ENCODE data around the gene C16orf87.

The C16orf87 gene

DNA sequence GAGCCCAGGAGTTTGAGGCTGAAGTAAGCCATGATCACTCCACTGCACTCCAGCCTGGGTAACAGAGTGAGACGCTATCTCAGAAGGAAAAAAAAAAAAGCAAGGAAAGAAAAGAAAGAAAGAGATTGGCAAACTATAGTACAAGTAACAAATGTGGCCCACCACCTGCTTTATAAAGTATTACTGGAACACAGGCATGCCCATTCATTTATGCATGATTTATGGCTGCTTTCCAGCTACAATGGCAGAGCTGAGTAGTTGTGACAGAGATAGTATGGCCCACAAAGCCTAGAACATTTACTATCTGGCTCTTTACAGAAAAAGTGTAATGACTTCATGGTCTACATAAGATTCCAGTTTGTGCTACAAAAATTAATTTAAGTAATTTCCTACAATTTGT lies 23.6 kb downstream of the C16orf87 start:
- no peak overlapping the region for H3K27ac ChIP-seq
- TF ChIP-seq, protein P1, sequence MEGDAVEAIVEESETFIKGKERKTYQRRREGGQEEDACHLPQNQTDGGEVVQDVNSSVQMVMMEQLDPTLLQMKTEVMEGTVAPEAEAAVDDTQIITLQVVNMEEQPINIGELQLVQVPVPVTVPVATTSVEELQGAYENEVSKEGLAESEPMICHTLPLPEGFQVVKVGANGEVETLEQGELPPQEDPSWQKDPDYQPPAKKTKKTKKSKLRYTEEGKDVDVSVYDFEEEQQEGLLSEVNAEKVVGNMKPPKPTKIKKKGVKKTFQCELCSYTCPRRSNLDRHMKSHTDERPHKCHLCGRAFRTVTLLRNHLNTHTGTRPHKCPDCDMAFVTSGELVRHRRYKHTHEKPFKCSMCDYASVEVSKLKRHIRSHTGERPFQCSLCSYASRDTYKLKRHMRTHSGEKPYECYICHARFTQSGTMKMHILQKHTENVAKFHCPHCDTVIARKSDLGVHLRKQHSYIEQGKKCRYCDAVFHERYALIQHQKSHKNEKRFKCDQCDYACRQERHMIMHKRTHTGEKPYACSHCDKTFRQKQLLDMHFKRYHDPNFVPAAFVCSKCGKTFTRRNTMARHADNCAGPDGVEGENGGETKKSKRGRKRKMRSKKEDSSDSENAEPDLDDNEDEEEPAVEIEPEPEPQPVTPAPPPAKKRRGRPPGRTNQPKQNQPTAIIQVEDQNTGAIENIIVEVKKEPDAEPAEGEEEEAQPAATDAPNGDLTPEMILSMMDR (conservative IDR thresholded peaks at IDR 0.05; ENCODE audit: low read depth) = no peak
- no peak for DNase-seq (ENCODE audit: low spot score)
- ChIA-PET POLR2A (ENCODE audit: low non-redundant PET) (no interaction called here), CTCF (interaction anchor here (0.6 kb wide), 1 partner anchor 22 kb away, joined by 4 read pairs; no protein-coding TSS in a partner anchor)

DNA sequence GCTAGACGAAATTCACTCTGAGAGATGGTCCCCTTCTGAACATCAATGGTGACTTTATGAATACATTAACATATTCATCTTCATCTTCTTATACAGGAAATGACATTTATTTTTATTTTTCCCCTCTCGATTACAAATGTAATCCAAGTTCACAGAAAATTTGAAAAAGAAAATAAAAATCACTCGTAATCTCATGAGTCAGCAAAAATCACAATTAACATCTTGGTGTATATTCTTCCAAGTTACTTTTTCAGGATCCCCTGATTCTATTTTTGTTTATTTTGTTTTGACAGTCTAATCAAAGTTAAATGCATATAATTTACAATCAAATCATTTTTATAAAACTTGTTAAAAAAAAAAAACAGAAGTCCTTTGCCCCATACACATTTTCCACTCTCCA lies 27.6 kb downstream of the C16orf87 start:
- H3K27ac ChIP-seq = no peak overlapping the region
- DNase-seq (ENCODE audit: low spot score) = no peak
- TF ChIP-seq, protein P1 (conservative IDR thresholded peaks at IDR 0.05; ENCODE audit: low read depth) = no peak
- POLR2A ChIA-PET (ENCODE audit: low non-redundant PET) = no interaction called here
- CTCF ChIA-PET = no interaction called here

DNA sequence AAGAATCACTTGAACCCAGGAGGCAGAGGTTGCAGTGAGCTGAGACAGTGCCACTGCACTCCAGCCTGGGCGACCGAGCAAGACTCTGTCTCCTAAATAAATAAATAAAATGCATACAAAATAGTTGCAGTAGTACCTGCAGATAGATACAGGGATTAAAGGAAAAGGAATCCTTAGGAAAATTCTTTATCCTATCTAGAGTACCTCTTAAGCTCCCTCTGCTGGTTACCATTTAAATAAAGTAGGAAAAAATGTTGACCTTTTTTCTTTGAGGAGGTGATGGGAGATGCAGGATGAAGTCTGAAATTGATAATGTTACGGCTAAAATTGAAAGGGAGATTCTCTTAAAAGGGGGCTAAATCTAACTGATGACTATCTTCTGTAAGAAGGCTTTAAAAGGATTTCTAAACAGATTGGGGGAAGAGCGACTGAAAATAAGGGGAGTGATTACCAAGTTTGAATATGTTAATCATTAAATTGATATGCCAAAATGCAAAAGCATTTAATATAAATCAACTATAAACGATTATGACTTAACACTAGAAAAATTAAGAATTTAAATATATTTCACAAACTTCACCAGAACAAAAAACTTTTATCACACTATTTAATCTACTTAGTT lies 29.4 kb downstream of the C16orf87 start:
- peak; percentile 30 for DNase-seq (ENCODE audit: low spot score)
- ChIA-PET POLR2A (ENCODE audit: low non-redundant PET) (no interaction called here), CTCF (interaction anchor here (0.7 to 2.0 kb wide), 6 partner anchors 12 to 141 kb away, joined by 3 to 9 read pairs (median 4); no protein-coding TSS in a partner anchor)
- TF ChIP-seq, protein P1 (conservative IDR thresholded peaks at IDR 0.05; ENCODE audit: low read depth) = peak; percentile 56
- H3K27ac ChIP-seq = no peak overlapping the region

DNA sequence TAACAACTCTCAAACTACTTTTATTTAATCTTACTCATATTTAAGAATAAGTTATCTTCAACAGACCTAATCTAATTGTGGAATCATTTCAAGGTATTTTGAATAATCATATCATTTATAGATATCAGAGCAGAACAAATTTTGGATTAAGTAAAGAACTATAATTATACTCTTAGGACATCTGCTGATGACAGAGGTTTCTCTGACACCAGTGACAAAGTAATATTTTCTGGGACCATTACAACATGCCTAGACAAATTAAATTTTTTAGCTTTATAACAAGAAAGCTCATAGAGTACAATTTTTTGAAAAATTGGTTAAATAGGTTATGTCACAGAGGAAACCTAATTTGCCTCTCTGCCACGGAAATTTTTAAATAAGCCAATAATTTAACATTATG lies 30.5 kb downstream of the C16orf87 start:
- ChIA-PET POLR2A (ENCODE audit: low non-redundant PET) (no interaction called here), CTCF (interaction anchor here (0.5 to 1.6 kb wide), 4 partner anchors 13 to 246 kb away, joined by 3 to 5 read pairs (median 4); no protein-coding TSS in a partner anchor)
- TF ChIP-seq, protein P1 (conservative IDR thresholded peaks at IDR 0.05; ENCODE audit: low read depth) = no peak
- DNase-seq (ENCODE audit: low spot score) = no peak
- no peak overlapping the region for H3K27ac ChIP-seq

- no peak for DNase-seq (ENCODE audit: low spot score)
- ChIA-PET CTCF (interaction anchor here (0.7 kb wide), 1 partner anchor 173 kb away, joined by 3 read pairs; no protein-coding TSS in a partner anchor), POLR2A (ENCODE audit: low non-redundant PET) (no interaction called here)
- TF ChIP-seq, protein P1 (conservative IDR thresholded peaks at IDR 0.05; ENCODE audit: low read depth) = no peak
- H3K27ac ChIP-seq = no peak overlapping the region
These were observed 33.5 kb downstream of the C16orf87 start for GRCh38 chr16:46797501-46797900.

- POLR2A ChIA-PET (ENCODE audit: low non-redundant PET) = no interaction called here
- CTCF ChIA-PET = no interaction called here
- DNase-seq (ENCODE audit: low spot score) = no peak
- TF ChIP-seq, protein P1 (conservative IDR thresholded peaks at IDR 0.05; ENCODE audit: low read depth) = no peak
- no peak overlapping the region for H3K27ac ChIP-seq
These were observed 34.2 kb downstream of the C16orf87 start for GRCh38 chr16:46796764-46797269.

All from RWPE1 (cell line).